CD4-positive, alpha-beta T cell treated with Interleukin-17A for 4 hours (primary cell): Measurements from ENCODE around the gene RASEF.
A peak's percentile ranks its signal among the peaks of the same experiment; 100 is the strongest.
"Not testable (repeated sequence)": the region's sequence is repeated elsewhere in the genome, so short reads cannot be mapped to it uniquely, and the experiment has no call there.

Experiments
- DNase-seq: peaks from one replicate; pipeline ENCODE4 v3.0.0-alpha.2; 2020; ENCODE audit warnings: mixed read lengths

The RASEF gene

DNA sequence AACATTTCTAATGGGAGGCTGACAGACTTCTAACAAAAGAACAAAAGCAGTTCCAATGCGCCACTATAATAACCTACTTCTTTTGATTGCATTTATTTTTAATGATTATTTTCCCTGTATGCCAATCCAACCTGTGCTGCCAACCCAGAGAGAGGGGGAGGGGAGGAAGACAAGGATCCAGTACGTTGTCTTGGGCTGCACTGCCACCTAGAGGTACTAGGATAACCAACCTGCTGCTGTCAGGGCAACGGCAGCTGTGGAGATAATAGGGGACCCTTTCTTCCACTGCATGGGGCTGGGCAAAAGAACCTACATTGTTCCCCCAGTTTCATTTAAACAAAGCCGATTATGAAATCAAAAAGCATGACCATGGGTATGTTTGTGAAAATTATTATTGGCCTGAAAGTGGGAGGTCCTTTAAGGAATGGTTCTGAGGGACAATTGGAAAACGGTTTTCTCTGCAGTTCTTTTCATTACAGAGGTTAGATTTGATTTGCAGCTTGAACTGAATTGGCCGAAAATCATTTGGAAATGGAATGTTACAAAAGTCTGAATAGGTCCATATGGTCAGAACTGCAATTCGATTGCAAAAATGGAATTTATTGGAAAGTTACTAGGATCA, 101.3 kb downstream of the RASEF start:
- DNase-seq = peak; percentile 29

DNA sequence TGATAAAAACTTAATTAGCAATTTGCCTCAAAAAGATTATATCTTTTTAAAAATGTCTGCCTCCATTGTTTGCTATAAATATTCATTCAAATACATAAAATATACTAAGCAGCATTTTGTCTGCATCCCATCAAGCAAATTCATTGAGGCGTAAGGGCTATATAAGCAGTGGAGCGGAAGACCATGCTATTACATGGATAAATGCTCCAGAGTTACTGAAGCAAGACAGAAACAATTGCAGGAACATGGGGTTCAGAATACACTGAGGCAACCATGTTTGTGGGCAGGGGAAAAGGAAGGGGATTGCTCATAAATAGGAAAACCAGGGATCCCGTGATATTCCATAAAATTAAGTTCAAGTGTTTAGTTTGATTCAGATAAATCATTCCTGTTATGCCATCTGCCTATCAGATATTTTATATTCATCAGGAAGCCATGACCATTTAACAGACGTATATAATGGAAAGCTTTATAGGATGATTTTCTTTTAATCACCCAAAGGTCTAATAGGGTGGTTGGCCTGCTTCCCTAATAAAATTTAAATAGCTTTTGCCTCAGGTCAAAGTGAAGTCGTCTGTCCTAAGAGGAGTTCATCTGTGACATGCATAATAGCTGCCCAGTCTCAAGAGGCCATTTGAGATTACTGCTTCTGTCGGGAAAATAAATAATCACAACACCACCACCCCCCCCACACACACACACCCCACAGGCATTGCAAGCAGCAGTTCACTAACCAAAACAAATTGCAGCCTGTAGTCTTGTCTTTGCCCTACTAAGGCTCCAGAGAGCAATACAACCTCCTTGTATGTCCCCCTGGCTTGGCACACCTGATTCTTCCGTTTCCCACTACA, 105.2 kb downstream of the RASEF start:
- no peak for DNase-seq

DNA sequence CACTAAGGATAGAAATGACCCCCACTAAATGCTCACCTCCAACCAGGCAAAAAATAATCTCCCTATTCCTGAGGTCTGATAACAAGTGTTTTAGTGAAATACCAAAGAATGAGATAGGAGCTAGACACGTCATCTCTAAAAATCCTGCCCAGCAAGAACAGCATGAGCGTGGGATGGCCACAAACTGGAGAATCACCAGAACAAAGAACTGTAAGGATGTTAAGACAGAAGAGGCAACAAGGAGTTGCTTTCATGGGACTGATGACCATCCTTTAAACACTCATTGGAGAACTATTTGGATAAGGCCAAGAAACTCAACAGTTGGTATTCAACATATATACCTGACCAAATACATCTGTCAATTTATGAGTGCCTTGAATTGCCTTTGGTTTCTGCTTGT, 113.7 kb downstream of the RASEF start:
- no peak for DNase-seq

DNA sequence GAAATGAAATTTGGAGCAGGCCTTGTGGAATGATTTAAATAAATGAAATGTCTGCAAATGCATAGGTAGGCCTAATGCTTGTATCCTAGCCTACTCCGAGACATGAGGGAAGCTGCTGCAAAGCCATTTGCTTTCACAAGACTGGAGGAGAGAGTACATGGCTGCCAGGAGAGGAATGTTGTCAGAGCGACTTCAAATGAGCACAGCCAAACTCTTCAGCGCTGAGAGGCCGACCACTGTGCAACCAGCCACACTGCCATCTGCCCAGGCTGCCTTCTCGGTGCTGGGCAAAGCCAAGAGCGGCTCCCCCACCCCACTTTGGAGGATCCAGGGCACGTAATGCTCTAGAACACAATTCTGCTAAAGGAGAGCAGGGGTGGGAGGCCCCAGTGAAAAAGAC, 122.6 kb downstream of the RASEF start:
- no peak for DNase-seq

DNA sequence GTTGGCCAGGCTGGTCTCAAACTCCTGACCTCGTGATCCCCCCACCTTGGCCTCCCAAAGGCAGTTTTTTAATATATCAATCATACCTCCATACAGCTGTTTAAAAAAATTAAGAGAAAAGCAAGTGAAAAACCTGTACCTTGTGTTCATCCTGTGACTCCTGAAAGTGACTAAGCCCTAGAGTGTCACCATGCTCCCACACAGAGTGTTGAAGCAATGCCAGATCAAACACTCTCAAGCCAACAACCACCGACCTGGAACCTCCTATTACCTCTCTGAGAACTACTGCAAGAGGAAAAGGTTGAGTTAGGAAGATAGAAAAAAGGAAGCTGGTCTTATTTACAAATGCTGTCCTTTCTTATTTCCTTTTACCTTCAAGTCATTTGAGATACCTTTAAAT, 123.5 kb downstream of the RASEF start:
- DNase-seq = no peak

DNA sequence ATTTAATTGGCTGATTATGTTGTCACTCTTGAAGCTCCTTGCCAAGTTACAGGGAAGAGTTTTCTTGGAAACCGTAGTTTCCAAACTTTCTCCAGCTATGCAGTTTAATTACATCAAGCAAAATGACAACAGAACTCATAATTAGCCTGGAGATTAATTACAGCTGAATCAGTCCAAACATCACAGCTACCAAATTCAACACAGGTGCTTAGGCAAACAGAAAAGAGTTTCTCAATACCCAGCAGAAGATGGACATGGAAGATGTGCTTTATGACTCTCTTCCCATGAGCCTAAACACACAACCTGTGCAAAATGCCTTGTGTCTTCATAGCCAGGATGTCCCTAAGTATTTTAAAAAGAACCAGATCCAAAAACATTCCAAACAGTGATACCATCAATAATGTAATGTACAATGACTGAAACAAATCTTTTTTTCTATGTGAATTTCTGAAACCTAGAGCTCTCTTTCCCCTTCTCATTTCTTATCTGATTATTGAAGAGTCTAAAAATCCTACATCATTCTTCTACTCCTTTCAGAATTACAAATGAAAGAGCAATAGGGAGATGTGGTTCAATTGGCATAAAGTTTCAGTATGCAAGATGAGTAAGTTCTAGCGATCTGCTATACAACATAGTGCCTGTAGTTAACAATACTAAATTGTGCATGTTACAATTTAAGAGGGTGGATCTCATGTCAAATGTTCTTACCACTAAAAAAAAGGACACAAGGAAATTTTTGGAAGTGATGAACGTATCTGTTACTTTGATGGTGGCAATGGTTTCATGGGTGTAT, 124.3 kb downstream of the RASEF start:
- no peak for DNase-seq

DNA sequence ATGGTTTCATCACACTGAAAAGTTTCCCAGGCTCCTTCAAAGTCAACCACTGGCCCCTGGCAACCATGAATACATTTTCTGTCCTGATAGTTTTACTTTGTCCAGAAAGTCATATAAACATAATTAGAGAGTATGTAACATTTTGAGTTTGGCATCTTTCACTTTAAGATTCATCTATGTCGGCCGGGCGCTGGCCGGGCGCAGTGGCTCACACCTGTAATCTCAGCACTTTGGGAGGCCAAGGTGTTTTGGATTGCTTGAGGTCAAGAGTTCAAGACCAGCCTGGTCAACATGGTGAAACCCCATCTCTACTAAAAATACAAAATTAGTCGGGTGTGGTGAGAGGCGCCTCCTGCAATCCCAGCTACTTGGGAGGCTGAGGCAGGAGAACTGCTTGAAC, 126.4 kb downstream of the RASEF start:
- not testable (repeated sequence) for DNase-seq

DNA sequence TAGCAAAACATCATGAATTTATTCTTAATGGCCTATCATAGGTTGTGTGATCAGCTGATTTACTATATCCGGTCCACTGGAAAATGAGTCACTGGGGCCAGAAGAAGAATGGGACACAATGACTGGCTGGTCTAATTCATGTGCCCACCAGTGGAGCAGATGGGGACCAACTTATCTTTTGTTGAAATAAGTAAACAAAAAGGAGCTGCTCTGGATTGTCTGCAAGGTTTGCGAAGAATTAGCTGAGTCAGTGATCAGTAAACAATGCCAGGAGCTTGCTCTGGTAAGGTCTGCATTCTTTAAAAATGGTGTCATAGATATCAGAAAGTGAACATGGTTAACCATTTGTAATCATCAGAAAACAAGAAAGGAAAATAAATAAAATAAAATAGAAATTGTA, 128.0 kb downstream of the RASEF start:
- DNase-seq = no peak

DNA sequence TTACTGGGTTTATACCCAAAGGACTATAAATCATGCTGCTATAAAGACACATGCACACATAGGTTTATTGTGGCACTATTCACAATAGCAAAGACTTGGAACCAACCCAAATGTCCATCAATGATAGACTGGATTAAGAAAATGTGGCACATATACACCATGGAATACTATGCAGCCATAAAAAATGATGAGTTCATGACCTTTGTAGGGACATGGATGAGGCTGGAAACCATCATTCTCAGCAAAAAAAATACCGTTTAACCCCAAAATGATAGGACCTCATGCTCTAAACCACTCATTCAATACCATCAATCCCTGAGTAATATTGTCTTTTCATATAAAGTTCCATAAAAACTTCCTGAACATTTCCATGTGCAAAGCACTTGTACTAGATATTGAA, 128.9 kb downstream of the RASEF start:
- not testable (repeated sequence) for DNase-seq

DNA sequence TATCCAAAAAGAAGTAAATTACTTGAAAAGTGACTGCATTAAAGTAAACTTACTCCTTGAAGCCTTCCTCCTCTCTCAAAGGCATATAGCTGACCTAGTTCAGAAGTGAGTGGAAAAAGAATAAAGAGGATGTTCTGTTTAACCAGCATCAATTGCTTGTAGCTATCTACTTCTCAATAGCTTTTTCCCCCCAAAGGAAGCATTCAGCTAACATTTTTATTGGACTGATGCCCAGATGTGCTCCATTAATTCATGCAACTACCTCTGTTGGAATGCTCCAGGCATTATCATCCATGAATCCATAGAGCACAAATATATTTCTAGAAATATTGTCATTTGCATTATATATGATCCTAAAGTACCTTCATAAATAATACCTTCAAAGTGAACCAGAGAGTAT, 132.8 kb downstream of the RASEF start:
- no peak for DNase-seq
